GM12873 (cell line): ENCODE data around the gene RGS9.

Source experiments
- CTCF ChIP-seq: IDR thresholded peaks from 2 replicates; pipeline ENCODE4 v1.5.1; 2012; ENCODE audit warnings: low read depth, mild to moderate bottlenecking, moderate library complexity, low read length, control low read depth; ENCODE audit not compliant: insufficient read depth; ENCODE audit errors: missing control alignments

RGS9 gene

GRCh38 chr17:65228734-65229620, 91.8 kb downstream of the RGS9 start:
- TF ChIP-seq CTCF: no peak

- TF ChIP-seq CTCF: no peak
Measured at GRCh38 chr17:65229621-65229995, 92.4 kb downstream of the RGS9 start.

- TF ChIP-seq CTCF: no peak
Measured at GRCh38 chr17:65230040-65230439, 92.9 kb downstream of the RGS9 start.

GRCh38 chr17:65231086-65231485, 93.9 kb downstream of the RGS9 start:
- peak; percentile 26 for TF ChIP-seq CTCF

GRCh38 chr17:65231662-65232335, 94.6 kb downstream of the RGS9 start:
- TF ChIP-seq CTCF: peak; percentile 83

GRCh38 chr17:65235284-65235683, 98.1 kb downstream of the RGS9 start:
- no peak for TF ChIP-seq CTCF

- TF ChIP-seq CTCF: no peak
Measured at GRCh38 chr17:65236321-65236720, 99.2 kb downstream of the RGS9 start.
